Common myeloid progenitor, CD34-positive (primary cell): ENCODE data around the gene PIP5K1B.

Source experiments
- CTCF ChIA-PET: fragments of 350-600 bp; sonication (Branson Sonifier 250); formaldehyde crosslinking; loops from one replicate; lab custom pipeline; 2021; ENCODE audit warnings: antibody characterized with exemption; lab: Charles Lee
- POLR2A ChIA-PET: fragments of 350-600 bp; sonication (Branson Sonifier 250); formaldehyde crosslinking; loops from one replicate; lab custom pipeline; 2021; ENCODE audit warnings: antibody characterized with exemption; lab: Charles Lee
- DNase-seq, 3 donors: peaks; one replicate each; pipeline versions ENCODE4 v3.0.0 to v3.0.0-alpha.2; 2013
- H3K27ac ChIP-seq, 2 experiments: 1 replicate in 1 of 2; 2 replicates in 1 of 2; pipeline ENCODE4 v1.7.0; 2013; ENCODE audit warnings: inconsistent platforms in 2 of 2, low read length in 2 of 2, mild to moderate bottlenecking in 2 of 2, low read depth in 1 of 2, moderate library complexity in 1 of 2; ENCODE audit not compliant: severe bottlenecking in 2 of 2, insufficient read depth in 1 of 2, poor library complexity in 1 of 2
- H3K27me3 ChIP-seq, 5 experiments: replicated peaks in 2 of 5; 1 replicate in 3 of 5; 2 replicates in 2 of 5; pipeline versions ENCODE4 v1.6.1 to v1.7.0; 2013; ENCODE audit warnings: low read length in 4 of 5, mild to moderate bottlenecking in 2 of 5, moderate library complexity in 2 of 5, inconsistent platforms in 1 of 5; ENCODE audit not compliant: insufficient read depth in 5 of 5, control insufficient read depth in 4 of 5
- H3K36me3 ChIP-seq, 4 experiments: 1 replicate in 2 of 4; 2 replicates in 2 of 4; pipeline versions ENCODE4 v1.6.1 to v1.7.0; 2013; ENCODE audit warnings: low read length in 3 of 4, control low read depth in 1 of 4, mild to moderate bottlenecking in 1 of 4; ENCODE audit not compliant: control insufficient read depth in 4 of 4, insufficient read depth in 4 of 4
- H3K4me1 ChIP-seq, 4 experiments: 1 replicate in 3 of 4; 2 replicates in 1 of 4; pipeline versions ENCODE4 v1.6.1 to v1.7.1; 2013; ENCODE audit warnings: low read length in 3 of 4, mild to moderate bottlenecking in 3 of 4, control low read depth in 1 of 4, inconsistent platforms in 1 of 4, moderate library complexity in 1 of 4; ENCODE audit not compliant: control insufficient read depth in 4 of 4, insufficient read depth in 4 of 4; ENCODE audit errors: control extremely low read depth in 1 of 4
- H3K4me3 ChIP-seq, 7 experiments: 1 replicate in 4 of 7; 2 replicates in 3 of 7; pipeline versions ENCODE4 v1.5.1 to v1.7.0; 2013; ENCODE audit warnings: mild to moderate bottlenecking in 7 of 7, low read length in 6 of 7, moderate library complexity in 6 of 7, inconsistent platforms in 2 of 7, low read depth in 2 of 7, control low read depth in 1 of 7; ENCODE audit not compliant: insufficient read depth in 4 of 7, control insufficient read depth in 1 of 7; ENCODE audit errors: extremely low read depth in 1 of 7
- H3K9me3 ChIP-seq, 5 experiments: 1 replicate in 4 of 5; 2 replicates in 1 of 5; pipeline versions ENCODE4 v1.6.1 to v1.7.1; 2013; ENCODE audit warnings: low read length in 4 of 5, mild to moderate bottlenecking in 2 of 5, inconsistent platforms in 1 of 5, low read depth in 1 of 5, moderate library complexity in 1 of 5; ENCODE audit not compliant: control insufficient read depth in 4 of 5, insufficient read depth in 2 of 5; ENCODE audit errors: control extremely low read depth in 1 of 5
- WGBS: methylation state at CpG from one replicate; pipeline ENCODE4 v1.1.5; 2013; ENCODE audit not compliant: insufficient coverage; 5-methylcytosine and 5-hydroxymethylcytosine counted together

The PIP5K1B gene

GRCh38 chr9:68896486-68896885, 191.4 kb downstream of the PIP5K1B start:
- Histone ChIP-seq H3K4me3 (peak overlapping the region in 6 of 7 experiments; percentile 25 to 71 (median 49)), H3K4me1 (peaks cover 13 to 27% (median 23%) of the 10 kb centered on the region in 4 experiments), H3K36me3 (no peaks in the 10 kb centered on the region), H3K9me3 (no peaks in the 10 kb centered on the region), H3K27me3 (no peaks in the 10 kb centered on the region), H3K27ac (peak overlapping the region; percentile 58 to 80)
- WGBS = 100% methylated on average over 1 of the region's 1 CpG
- ChIA-PET CTCF (no interaction called here), POLR2A (interaction anchor here (0.6 kb wide), 1 partner anchor 58 kb away, joined by 3 read pairs; no protein-coding TSS in a partner anchor)
- peak in 1 of 3 donors; percentile 7 for DNase-seq

- CTCF ChIA-PET = interaction anchor here (0.6 kb wide), 1 partner anchor 25 kb away, joined by 3 read pairs; no protein-coding TSS in a partner anchor
- Histone ChIP-seq H3K27ac (no peak overlapping the region), H3K9me3 (no peaks in the 10 kb centered on the region), H3K4me3 (no peak overlapping the region), H3K36me3 (no peaks in the 10 kb centered on the region), H3K4me1 (peaks cover 13 to 27% (median 23%) of the 10 kb centered on the region in 4 experiments), H3K27me3 (no peaks in the 10 kb centered on the region)
- POLR2A ChIA-PET = no interaction called here
- 76% methylated on average over 5 of the region's 5 CpGs for WGBS
- DNase-seq = no peak
Observed at GRCh38 chr9:68897577-68898145, 192.6 kb downstream of the PIP5K1B start.

- WGBS = 79% methylated on average over 6 of the region's 6 CpGs
- ChIA-PET CTCF (interaction anchor here (1.4 kb wide), 1 partner anchor 10 kb away, joined by 4 read pairs; no protein-coding TSS in a partner anchor), POLR2A (no interaction called here)
- H3K4me1 ChIP-seq = peaks cover 13 to 27% (median 23%) of the 10 kb centered on the region in 4 experiments
- DNase-seq = no peak
- H3K27ac ChIP-seq = no peak overlapping the region
- no peaks in the 10 kb centered on the region for H3K9me3 ChIP-seq
- H3K4me3 ChIP-seq = no peak overlapping the region
- H3K27me3 ChIP-seq = no peaks in the 10 kb centered on the region
- no peaks in the 10 kb centered on the region for H3K36me3 ChIP-seq
Observed at GRCh38 chr9:68898781-68899439, 193.9 kb downstream of the PIP5K1B start.

- H3K36me3 ChIP-seq = no peaks in the 10 kb centered on the region
- no peaks in the 10 kb centered on the region for H3K27me3 ChIP-seq
- peaks cover 0 to 13% (median 7%) of the 10 kb centered on the region in 4 experiments for H3K4me1 ChIP-seq
- ChIA-PET POLR2A (no interaction called here), CTCF (no interaction called here)
- no peaks in the 10 kb centered on the region for H3K9me3 ChIP-seq
- H3K4me3 ChIP-seq = no peak overlapping the region
- no peak for DNase-seq
- 100% methylated on average over 1 of the region's 6 CpGs for WGBS
- H3K27ac ChIP-seq = no peak overlapping the region
Observed at GRCh38 chr9:68904454-68904853, 199.4 kb downstream of the PIP5K1B start.

- Histone ChIP-seq H3K4me1 (peaks cover 0 to 13% (median 7%) of the 10 kb centered on the region in 4 experiments), H3K4me3 (no peak overlapping the region), H3K27ac (no peak overlapping the region), H3K9me3 (no peaks in the 10 kb centered on the region), H3K36me3 (no peaks in the 10 kb centered on the region), H3K27me3 (no peaks in the 10 kb centered on the region)
- DNase-seq = peak; percentile 29 to 46 (median 44)
- ChIA-PET POLR2A (no interaction called here), CTCF (interaction anchor here (0.8 to 1.3 kb wide), 2 partner anchors 45 to 94 kb away, joined by 3 read pairs; no protein-coding TSS in a partner anchor)
- 4% methylated on average over 2 of the region's 3 CpGs for WGBS
Observed at GRCh38 chr9:68905129-68905528, 200.1 kb downstream of the PIP5K1B start.

- H3K9me3 ChIP-seq = no peaks in the 10 kb centered on the region
- DNase-seq = no peak
- H3K27me3 ChIP-seq = no peaks in the 10 kb centered on the region
- H3K4me1 ChIP-seq = peaks cover 0 to 13% (median 7%) of the 10 kb centered on the region in 4 experiments
- no peak overlapping the region for H3K4me3 ChIP-seq
- no peaks in the 10 kb centered on the region for H3K36me3 ChIP-seq
- WGBS = 100% methylated on average over 1 of the region's 2 CpGs
- no peak overlapping the region for H3K27ac ChIP-seq
- CTCF ChIA-PET = interaction anchor here (0.9 to 1.0 kb wide), 2 partner anchors 44 to 67 kb away, joined by 3 read pairs; no protein-coding TSS in a partner anchor
- POLR2A ChIA-PET = interaction anchor here (0.7 kb wide), 1 partner anchor 68 kb away, joined by 3 read pairs; no protein-coding TSS in a partner anchor
Observed at GRCh38 chr9:68907910-68908309, 202.9 kb downstream of the PIP5K1B start.

GRCh38 chr9:68912561-68912960, 207.5 kb downstream of the PIP5K1B start:
- H3K27me3 ChIP-seq = no peaks in the 10 kb centered on the region
- H3K9me3 ChIP-seq = no peaks in the 10 kb centered on the region
- no peak overlapping the region for H3K4me3 ChIP-seq
- peaks cover 0 to 1% (median 0%) of the 10 kb centered on the region in 4 experiments for H3K36me3 ChIP-seq
- POLR2A ChIA-PET = interaction anchor here (0.6 kb wide), 1 partner anchor 98 kb away, joined by 3 read pairs; no protein-coding TSS in a partner anchor
- DNase-seq = no peak
- no peak overlapping the region for H3K27ac ChIP-seq
- CTCF ChIA-PET = interaction anchor here (1.1 to 1.5 kb wide), 2 partner anchors 20 to 24 kb away, joined by 3 to 7 read pairs; no protein-coding TSS in a partner anchor
- H3K4me1 ChIP-seq = no peaks in the 10 kb centered on the region
